ENCODE measurements around the gene ERRFI1. TPM values are rescaled to one million over a fixed set of nuclear protein-coding genes. Genes with fewer than 3 reads are reported as not detected.

Gene ERRFI1
- total RNA-seq, 1 experiment from 2014 or later: 229 TPM

DNA sequence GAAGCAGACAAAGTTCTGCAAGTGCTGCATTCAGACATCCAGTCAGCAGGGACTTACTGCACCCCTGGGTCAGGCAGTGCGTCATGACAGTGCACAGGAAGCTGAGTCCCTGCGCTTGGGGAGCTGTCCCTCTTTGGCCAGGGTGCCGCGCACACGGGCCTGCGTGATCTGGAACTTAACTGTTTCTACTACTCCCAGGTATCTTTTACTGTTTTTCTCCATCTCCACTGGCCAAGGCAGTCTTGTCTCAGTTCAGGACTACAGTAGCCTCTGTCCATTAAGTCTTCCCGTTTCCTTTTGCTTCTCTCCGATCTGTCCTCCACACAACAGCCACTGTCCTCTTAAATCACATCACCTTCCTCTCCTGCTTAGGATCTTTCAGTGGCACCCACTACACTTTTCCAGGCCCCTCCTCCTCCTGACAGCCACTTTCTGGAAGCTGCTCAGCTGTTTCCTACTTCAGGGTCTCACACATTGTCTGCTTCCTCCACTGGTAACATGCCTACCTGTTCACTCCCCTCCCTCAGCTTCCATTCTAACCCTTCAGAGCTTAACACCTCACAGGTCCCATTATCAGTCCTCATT lies 15.9 kb downstream of the ERRFI1 start:
- DNase-seq (ENCODE audit: low spot score): no peak
- in situ Hi-C loops (cut with HindIII; ENCODE audit: low sequenced_read_pairs): loop anchor here (10.0 kb wide), 1 partner anchor 285 kb away; no protein-coding TSS in a partner anchor

DNA sequence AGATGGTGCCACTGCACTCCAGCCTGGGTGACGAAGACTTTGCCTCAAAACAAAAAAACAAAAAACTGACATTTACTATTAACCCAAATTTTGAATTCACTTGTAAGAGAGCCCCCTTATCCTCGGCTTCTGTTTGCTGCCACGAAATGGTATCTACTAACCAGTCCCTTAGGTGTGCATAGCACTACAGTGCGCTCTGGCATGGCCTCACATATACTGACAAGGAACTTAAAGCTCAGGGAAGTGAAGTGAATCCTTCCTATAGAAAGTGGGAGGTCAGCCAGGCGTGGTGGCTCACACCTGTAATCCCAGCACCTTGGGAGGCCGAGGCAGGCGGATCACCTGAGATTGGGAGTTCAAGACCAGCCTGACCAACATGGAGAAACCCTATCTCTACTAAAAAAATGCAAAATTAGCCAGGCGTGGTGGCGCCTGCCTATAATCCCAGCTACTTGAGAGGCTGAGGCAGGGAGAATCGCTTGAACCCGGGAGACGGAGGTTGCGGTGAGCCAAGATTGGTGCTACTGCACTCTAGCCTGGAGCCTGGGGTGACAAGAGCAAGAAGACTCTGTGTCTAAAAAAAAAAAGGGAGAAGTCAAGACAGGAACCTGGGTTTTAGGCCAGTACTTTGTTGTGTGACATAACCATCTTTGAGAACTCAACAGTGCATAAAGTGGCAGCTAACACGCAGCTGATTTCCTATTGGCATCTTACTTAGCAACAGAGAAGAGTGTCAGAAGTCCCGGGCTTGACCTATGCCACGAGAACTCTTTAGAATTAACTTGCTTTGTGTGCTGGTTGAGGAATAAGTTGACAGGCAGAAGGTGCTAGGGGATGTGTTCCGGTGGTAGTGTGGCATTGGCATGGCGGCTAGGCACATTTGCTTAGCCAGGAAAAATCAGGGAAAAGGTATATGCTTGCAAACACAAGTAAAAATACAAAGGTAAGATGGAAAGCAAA lies 16.8 kb downstream of the ERRFI1 start:
- in situ Hi-C loops (cut with HindIII; ENCODE audit: low sequenced_read_pairs): loop anchor here (10.0 kb wide), 1 partner anchor 285 kb away; no protein-coding TSS in a partner anchor
- no peak for DNase-seq (ENCODE audit: low spot score)

DNA sequence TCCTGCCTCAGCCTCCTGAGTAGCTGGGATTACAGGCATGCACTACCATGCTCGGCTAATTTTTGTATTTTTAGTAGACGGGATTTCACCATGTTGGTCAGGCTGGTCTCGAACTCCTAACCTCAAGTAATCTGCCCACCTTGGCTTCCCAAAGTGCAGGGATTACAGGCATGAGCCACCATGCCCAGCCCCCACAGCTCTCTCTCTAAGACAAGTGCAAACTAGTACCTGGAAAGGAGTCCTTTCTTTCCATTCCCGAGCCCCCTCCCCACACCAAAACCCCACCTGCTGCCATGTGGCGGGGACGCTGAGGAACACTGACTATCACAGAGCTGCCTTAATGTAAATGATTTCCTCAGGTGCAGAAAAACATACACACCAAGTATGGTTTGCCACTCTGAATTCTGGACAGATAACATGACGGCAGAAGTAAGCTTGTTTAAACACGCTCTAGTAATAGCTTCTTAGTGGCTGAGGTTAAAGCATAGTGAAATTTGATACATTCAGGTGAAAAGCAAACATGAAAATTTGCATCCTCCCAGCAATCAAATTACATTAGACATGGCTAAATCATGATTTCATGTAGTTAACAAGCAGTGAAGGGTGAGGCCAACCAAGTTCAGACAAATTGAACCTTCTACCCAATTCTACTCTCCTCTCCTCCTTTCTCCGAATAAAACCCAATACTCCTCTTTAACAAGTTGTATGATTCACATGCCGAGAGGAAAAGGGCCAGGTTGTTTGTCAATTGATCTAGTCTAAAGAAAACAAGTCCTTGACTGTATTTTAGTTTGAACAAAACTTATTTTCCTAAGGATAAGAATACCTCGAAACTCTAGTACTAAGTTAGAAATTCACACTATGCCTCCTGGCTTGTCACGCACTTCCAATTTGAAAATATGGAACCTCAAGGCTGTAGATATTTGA lies 19.8 kb downstream of the ERRFI1 start:
- no peak for DNase-seq (ENCODE audit: low spot score)

DNA sequence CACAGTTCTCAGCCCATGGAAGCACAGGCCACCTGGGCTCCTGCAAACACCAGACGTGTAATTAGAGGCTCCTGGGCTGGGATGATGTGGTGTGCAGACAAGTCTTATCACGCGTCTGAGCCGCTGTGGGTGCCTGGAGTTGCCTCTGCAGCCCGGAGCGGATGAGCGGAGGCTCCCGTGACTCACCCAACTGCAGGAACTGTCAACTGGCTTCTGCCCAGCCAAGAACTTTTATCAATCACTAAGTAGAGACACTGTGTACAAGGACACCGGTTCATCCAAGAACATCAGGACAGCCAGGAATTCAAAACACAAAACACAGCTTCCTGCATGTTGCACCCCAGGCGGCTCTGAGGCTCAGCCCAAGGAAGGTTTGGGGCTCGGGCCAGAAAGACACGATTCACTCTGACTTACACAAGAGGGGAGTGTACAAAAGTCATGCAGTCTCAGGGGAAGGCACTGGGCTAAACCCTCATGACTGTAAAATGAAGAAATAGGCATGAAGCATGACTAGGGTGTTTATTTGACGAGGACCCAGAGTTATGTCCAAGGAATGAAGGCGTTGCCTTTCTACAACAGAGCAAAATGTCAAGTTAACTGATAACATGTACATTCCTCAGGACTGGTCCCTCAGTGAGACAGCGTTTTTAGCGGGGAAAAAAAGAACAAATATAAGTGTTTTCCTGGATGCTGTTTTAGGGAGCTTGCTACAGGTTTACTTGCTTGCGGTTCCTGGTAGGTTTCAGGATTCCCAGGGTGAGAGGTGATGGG lies 21.1 kb downstream of the ERRFI1 start:
- in situ Hi-C loops (cut with HindIII; ENCODE audit: low sequenced_read_pairs): no loop called here
- DNase-seq (ENCODE audit: low spot score): no peak

More for the DNA sequence above, 19.8 kb downstream of the ERRFI1 start:
- in situ Hi-C loops (cut with HindIII; ENCODE audit: low sequenced_read_pairs): no loop called here

DNA sequence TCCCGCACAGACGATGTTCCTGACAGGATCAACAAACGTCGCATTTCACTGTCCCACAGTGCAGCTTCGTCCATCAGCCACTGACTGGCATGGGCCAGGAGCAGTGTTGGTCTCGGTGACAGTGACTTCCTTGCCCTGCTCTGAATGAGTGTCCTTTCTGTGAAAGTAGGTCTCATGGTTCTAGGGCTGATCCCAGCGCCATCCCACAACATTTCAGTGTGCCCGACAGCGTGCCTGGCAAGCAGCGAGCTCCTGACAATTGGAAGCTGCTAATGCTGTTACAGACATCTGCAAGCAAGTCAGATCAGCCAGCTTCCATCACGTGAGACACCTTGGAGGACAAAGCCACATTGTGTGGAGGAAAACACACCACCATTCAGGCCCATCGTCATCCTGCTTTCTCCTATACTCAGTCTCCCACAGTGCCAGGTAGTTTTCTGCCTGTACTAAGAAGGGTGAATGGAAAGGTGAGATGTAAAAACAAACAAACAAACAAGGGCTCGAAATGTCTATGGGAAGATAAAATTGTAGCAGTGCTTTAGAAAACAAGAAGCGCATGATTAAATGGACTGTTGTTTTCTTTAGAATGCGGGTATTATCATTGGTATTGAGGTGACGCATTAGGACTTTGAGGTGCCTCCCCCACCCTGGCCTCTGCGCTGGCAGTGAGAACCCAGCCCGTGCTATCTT lies 21.9 kb downstream of the ERRFI1 start:
- in situ Hi-C loops (cut with HindIII; ENCODE audit: low sequenced_read_pairs): no loop called here
- no peak for DNase-seq (ENCODE audit: low spot score)

DNA sequence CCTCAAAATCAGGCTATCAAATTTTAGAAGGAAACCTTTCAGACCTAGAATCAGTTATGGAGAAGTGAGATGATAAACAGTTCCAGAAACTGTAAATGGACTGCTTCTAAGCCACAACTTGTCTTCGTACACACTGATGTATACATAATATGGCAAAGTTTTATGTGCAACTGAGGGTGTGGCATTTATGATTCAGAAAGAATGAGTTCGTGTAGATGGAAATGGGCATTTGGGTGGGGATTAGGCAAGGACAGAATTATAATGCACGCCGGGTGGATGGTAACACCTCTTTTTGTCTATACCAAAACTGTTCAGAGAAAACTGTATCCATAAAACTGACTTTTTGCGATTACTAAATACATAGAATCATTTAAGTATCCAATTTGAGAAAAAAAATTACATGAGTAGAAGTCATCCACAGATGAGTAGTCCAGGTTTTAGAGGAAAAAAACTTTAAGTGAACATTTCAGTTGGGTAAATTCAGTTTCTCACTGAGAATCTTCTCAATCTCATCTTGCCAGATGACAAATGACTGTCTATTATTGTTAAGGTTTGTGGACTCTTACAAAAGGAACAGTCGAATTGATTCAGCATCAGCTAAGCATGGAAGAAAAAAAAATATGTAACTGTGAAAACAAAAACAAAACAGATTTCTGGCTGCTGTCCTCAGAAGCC lies 22.5 kb downstream of the ERRFI1 start:
- DNase-seq (ENCODE audit: low spot score): no peak
- in situ Hi-C loops (cut with HindIII; ENCODE audit: low sequenced_read_pairs): no loop called here

DNA sequence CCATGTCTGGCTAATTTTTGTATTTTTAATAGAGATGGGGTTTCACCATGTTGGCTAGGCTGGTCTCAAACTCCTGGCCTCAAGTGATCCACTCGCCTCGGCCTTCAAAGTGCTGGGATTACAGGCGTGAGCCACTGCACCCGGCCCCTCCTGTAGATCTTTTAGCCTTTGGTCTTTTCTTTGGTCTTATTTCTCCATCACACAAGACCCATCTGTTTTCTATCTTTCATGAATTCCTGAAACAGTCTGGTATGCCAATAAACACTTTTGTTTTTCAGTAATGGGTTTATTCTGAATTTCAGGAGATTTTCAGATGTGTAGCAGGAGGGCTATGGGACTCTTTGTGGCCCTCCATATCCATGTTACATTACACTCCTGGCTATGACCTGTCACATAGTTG lies 23.2 kb downstream of the ERRFI1 start:
- DNase-seq (ENCODE audit: low spot score): no peak
- in situ Hi-C loops (cut with HindIII; ENCODE audit: low sequenced_read_pairs): no loop called here

DNA sequence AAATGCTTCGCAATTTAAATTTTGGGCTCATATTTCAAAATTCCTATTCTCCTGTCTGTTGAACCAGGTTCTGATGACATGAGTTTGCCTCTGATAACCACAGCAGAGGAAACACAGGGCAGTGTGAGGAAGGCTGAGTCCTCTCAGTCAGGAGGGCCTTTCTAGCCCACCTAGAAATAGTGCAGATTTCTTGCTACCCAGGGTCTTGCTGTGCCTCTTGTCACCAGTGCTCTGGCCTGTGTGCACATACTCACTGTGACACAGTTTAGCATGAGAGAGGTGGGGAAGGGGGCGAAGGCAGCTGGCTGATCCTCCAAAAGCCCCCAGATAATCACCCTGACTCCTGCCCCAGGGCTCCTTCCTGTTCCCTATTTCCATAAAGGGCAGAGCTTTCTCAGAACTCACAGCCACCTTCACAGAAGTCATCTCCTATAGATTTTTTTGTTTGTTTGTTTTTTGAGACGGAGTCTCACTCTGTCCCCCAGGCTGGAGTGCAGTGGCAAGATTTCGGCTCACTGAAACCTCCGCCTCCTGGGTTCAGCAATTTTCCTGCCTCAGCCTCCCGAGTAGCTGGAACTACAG lies 23.7 kb downstream of the ERRFI1 start:
- no peak for DNase-seq (ENCODE audit: low spot score)
- in situ Hi-C loops (cut with HindIII; ENCODE audit: low sequenced_read_pairs): no loop called here

DNA sequence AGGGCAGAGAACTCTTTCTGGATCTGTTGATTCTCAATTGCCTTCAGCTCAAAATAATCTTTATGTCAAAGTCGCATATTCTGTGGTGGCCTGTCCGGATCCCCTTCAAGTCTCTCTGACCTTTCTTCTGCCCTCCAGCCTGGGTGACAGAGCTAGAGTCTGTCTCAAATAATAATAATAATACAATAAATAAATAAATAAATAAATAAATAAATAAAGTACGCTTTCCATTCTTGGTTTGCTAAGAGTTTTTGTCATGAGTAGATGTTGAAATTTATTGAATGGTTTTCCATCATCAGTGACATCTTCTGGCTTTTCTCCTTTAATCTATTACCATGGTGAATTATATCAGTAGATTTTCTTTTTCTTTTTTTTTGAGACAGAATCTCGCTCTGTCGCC lies 30.7 kb downstream of the ERRFI1 start:
- in situ Hi-C loops (cut with HindIII; ENCODE audit: low sequenced_read_pairs): no loop called here
- no peak for DNase-seq (ENCODE audit: low spot score)

DNA sequence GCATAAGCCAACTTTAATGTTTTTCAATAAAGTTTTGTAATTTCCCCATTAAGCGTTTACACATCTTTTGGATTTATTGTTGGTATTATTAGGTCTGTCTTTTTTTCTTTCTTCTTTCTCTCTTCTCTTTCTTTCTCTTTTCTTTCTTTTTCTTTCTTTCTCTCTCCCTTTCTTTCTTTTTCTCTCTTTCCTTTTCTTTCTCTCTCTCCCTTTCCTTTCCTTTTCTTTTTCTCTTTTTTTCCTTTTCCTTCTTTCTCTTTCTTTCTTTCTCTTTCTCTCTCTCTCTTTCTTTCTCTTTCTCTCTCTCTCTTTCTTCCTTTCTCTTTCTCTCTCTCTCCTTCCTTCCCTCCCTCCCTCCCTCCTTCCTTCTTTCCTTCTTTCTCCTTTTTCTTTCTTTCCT lies 31.3 kb downstream of the ERRFI1 start:
- DNase-seq (ENCODE audit: low spot score): no peak
- in situ Hi-C loops (cut with HindIII; ENCODE audit: low sequenced_read_pairs): no loop called here

DNA sequence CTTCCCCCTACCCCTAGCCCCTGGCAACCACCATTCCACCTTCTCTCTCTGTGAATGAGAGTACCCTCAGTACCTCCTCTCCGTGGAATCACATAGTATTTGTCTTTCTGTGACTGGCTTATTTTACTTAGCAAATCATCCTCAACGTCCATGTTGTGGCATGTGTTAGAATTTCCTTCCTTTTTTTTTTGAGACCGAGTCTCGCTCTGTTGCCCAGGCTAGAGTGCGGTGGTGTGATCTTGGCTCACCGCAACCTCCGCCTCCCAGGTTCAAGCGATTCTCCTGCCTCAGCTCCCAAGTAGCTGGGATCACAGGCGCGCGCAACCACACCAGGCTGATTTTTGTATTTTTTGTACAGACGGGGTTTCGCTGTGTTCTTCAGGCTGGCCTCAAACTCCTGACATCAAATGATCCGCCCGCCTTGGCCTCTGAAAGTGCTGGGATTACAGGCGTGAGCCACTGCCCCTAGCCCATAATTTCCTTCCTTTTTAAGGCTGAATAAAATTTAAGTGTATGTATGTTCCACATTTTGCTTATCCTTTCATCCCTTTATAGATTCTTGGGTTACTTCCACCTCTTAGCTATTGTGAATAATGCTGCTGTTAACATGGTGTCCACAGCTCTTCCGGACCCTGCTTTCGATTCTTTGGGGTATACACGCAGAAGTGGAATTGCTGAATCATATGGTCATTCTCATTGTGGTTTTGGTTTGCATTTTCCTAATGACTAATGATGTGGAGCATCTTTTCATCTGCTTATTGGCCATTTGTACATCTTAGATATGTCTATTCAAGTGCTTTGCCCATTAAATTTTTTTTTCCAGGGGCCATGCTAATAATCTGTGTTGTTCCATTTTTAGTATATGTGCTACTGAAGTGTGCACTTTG lies 32.3 kb downstream of the ERRFI1 start:
- no peak for DNase-seq (ENCODE audit: low spot score)
- in situ Hi-C loops (cut with HindIII; ENCODE audit: low sequenced_read_pairs): no loop called here

DNA sequence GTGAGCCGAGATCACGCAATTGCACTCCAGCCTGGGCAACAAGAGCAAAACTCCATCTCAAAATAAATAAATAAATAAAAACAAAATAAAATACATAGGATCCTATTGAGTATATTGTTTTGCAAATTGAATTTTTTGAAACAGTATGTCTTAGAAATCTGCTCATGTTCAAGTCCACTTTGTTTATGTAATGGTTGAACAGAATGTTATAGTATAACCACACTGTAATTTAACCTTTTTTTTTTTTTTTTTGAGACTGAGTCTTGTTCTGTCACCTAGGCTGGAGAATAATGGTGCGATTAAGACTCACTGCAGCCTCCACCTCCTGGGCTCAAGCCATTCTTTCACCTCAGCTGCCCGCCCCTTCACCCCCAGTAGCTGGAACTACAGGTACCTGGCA lies 33.2 kb downstream of the ERRFI1 start:
- in situ Hi-C loops (cut with HindIII; ENCODE audit: low sequenced_read_pairs): no loop called here
- DNase-seq (ENCODE audit: low spot score): no peak

DNA sequence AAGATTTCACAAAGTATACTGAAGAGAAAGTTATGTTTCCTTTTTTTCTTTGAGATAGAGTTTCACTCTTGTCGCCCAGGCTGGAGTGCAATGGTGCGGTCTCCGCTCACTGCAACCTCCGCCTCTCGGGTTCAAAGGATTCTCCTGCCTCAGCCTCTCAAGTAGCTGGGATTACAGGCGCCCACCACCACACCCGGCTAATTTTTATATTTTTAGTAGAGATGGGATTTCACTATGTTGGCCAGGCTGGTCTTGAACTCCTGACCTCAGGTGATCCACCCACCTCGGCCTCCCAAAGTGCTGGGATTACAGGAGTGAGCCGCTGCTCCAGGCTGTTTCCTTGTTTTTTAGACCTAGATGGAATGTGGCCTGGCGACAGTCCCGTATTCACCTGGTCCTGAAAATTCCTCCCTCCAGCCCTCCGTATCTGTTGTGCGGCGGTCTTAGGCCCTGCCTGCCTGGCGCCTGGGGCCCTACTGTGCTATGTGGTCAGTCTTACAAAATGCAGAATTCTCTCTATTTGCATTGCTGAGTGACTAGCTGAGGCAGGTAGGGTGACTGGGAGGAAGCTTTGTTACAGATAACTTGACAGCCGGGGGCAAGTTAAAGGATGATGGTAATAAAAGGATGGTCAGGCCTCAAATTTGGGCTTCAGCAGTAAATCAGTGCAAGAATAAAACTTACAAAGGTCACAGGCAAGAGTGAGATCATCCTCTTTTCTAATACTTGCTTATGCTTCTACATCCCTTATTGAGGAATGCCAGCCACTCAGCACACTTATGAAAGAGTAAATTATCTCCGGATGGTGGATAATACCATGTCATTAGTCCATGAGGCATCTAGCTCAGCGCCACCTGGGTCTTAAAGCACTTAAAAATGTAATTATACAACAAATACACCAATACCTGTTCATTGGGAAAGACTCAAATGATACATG lies 34.3 kb downstream of the ERRFI1 start:
- in situ Hi-C loops (cut with HindIII; ENCODE audit: low sequenced_read_pairs): no loop called here
- no peak for DNase-seq (ENCODE audit: low spot score)

DNA sequence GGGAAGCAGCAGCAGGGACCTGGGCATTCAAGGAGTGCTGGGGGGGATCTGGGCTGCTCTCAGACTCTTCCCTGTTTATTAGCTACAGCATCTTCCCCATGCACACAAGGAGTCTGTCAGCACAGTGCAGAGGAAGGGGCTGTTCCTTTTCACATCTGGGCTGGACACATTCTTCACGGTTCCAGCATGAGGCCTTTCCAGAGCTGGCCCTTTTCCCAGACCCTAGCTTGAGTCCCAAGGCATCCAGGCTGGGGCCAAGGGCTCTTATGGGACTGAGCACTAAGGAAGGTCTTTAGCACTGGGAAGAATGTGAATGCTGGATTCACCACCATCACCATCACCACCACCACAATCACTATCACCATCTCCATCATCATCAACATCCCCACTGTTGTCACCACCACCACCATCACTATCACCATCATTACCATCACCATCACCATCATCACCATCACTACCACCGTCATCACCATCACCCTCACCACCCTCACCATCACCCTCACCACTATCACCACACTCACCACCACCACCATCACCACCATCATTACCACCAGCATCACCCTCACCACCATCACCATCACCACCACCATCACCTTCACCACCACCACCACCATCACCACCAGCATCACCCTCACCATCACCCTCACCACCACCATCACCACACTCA lies 36.2 kb downstream of the ERRFI1 start:
- in situ Hi-C loops (cut with HindIII; ENCODE audit: low sequenced_read_pairs): no loop called here
- no peak for DNase-seq (ENCODE audit: low spot score)

DNA sequence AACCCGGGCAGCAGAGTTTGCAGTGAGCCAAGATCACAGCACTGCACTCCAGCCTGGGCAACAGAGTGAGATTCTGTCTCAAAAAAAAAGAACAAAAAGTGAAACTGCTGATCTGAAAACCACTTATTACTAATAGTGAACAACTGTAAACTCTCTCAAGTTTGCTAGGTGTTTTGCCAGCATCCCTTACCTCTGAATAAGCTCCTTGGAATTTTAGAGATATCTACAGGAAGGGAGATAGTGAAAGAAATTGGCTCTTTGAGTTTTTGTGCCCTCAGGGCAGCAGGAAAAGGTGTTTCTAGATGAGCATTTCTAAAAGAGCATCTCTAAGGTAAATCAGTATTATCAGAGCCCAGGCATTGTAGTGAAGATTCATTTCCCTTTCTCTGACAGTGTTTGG lies 37.5 kb downstream of the ERRFI1 start:
- in situ Hi-C loops (cut with HindIII; ENCODE audit: low sequenced_read_pairs): no loop called here
- DNase-seq (ENCODE audit: low spot score): no peak
